ENCODE data around the gene TCEAL1.

Gene TCEAL1

DNA sequence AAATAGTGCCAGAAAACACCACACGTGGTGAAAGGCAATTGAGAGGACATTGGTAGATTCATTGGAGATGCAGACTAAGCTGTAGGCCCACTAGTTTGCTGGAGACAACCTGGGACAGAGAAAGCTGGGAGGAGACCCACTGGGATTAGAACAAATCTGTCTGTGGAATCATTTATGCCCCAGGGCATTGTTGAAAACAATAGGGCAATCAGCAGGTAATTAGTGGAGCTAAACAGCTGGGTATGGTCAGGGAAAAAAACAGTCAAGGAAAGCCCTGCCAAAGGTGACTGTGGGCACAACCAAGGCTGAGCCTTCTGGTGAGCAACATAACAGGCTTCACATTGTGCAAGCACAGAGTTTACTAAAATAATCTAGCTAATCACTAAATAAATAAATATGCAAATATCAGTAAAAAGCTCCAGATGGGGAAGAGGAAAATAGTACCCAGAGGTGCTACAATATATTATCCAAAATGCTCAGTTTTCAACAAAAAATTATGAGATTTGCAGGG is 12.0 kb upstream of the TCEAL1 start:
- TF ChIP-seq, protein P1, sequence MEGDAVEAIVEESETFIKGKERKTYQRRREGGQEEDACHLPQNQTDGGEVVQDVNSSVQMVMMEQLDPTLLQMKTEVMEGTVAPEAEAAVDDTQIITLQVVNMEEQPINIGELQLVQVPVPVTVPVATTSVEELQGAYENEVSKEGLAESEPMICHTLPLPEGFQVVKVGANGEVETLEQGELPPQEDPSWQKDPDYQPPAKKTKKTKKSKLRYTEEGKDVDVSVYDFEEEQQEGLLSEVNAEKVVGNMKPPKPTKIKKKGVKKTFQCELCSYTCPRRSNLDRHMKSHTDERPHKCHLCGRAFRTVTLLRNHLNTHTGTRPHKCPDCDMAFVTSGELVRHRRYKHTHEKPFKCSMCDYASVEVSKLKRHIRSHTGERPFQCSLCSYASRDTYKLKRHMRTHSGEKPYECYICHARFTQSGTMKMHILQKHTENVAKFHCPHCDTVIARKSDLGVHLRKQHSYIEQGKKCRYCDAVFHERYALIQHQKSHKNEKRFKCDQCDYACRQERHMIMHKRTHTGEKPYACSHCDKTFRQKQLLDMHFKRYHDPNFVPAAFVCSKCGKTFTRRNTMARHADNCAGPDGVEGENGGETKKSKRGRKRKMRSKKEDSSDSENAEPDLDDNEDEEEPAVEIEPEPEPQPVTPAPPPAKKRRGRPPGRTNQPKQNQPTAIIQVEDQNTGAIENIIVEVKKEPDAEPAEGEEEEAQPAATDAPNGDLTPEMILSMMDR (IDR thresholded peaks at IDR 0.05; ENCODE audit: insufficient read depth, low read depth, low read length, missing control alignments), result no peak
- DNase-seq (ENCODE audit: low read depth), result no peak

GRCh38 chrX:103624111-103624510 is 4.7 kb upstream of the TCEAL1 start:
- no peak for DNase-seq (ENCODE audit: low read depth)
- TF ChIP-seq, protein P1 (IDR thresholded peaks at IDR 0.05; ENCODE audit: insufficient read depth, low read depth, low read length, missing control alignments), result no peak
- H3K4me3 ChIP-seq (ENCODE audit: low read depth, low read length), result no peak overlapping the region

More for the DNA sequence above, 12.0 kb upstream of the TCEAL1 start:
- no peak overlapping the region for H3K4me3 ChIP-seq (ENCODE audit: low read depth, low read length)

- H3K4me3 ChIP-seq (ENCODE audit: low read depth, low read length), result no peak overlapping the region
- no peak for DNase-seq (ENCODE audit: low read depth)
- TF ChIP-seq, protein P1 (IDR thresholded peaks at IDR 0.05; ENCODE audit: insufficient read depth, low read depth, low read length, missing control alignments), result no peak
Measured at GRCh38 chrX:103626855-103627254, 1.9 kb upstream of the TCEAL1 start.

DNA sequence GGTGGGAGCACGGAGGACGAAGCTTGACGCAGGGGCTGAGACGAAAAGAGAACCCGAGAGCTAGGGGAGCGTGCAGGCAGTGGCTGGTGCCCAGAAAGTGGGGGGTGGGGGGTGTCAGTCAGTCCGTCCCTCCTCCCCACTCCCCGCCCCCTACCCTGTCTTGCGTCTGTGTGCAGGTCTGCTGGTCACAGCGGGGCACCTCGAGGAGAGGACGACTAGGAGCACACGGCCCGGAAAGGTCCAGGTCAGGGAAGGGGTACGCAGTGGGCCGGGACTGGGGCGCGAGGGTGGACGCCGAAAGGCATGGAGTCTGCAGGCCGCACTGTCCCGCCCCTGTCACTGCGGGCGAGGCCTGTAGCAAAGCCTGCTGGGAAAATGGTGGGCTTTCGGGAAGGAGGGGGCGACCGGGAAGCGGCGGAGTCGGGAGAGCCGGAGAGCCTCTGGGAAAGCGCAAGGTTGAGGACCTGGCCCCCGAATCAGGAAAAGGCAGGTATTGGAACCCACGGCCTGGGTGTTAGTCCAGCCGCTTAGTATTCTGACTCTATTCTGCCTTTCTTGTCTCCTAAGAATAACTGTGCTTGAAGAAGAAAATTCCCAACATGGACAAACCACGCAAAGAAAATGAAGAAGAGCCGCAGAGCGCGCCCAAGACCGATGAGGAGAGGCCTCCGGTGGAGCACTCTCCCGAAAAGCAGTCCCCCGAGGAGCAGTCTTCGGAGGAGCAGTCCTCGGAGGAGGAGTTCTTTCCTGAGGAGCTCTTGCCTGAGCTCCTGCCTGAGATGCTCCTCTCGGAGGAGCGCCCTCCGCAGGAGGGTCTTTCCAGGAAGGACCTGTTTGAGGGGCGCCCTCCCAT is 769 bp downstream of the TCEAL1 start:
- DNase-seq (ENCODE audit: low read depth), result peak; percentile 54
- TF ChIP-seq, protein P1 (IDR thresholded peaks at IDR 0.05; ENCODE audit: insufficient read depth, low read depth, low read length, missing control alignments), result no peak
- H3K4me3 ChIP-seq (ENCODE audit: low read depth, low read length), result peak overlapping the region; percentile 72

- TF ChIP-seq, protein P1 (IDR thresholded peaks at IDR 0.05; ENCODE audit: insufficient read depth, low read depth, low read length, missing control alignments), result no peak
- peak overlapping the region; percentile 72 for H3K4me3 ChIP-seq (ENCODE audit: low read depth, low read length)
- no peak for DNase-seq (ENCODE audit: low read depth)
Measured at GRCh38 chrX:103630171-103630511, 1.4 kb downstream of the TCEAL1 start.

DNA sequence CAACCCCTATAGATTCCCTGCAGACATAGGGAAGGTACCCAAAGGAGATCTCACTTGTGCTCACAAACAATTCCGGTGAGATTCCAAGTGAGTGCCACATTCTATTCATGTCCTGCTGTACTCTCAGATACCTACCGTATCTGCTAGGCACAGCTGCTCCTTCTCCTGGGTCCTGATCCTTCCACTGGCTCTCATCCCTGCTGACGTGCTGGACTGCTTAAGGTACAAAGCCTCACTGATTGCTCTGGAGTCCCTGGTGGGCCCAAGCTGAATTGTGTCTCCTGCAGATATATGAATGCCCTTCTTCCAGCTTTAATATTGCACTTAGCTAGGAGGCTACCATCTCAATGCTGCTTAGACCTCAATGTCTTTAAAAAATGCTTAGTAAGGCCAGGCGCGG is 2.4 kb downstream of the TCEAL1 start:
- TF ChIP-seq, protein P1 (IDR thresholded peaks at IDR 0.05; ENCODE audit: insufficient read depth, low read depth, low read length, missing control alignments), result no peak
- DNase-seq (ENCODE audit: low read depth), result no peak
- no peak overlapping the region for H3K4me3 ChIP-seq (ENCODE audit: low read depth, low read length)
